Measurements from ENCODE around the gene EML6.

EML6 gene

GRCh38 chr2:54955358-54956110 lies 232.1 kb downstream of the EML6 start:
- Histone ChIP-seq H3K4me3 (ENCODE audit: low read depth in 1 of 2, low read length in 2 of 2) (no peak overlapping the region), H3K4me1 (ENCODE audit: insufficient read depth, low read length) (peaks cover 7% of the 10 kb centered on the region), H3K36me3 (ENCODE audit: insufficient read depth, low read length) (no peaks in the 10 kb centered on the region), H3K9ac (ENCODE audit: low read length) (no peak overlapping the region), H3K9me3 (ENCODE audit: low read length) (no peaks in the 10 kb centered on the region), H3K27me3 (ENCODE audit: control insufficient read depth in 1 of 2, insufficient read depth in 2 of 2, low read length in 2 of 2) (no peaks in the 10 kb centered on the region), H3K27ac (ENCODE audit: low read depth, low read length) (no peak overlapping the region)

GRCh38 chr2:54956111-54956627 lies 232.7 kb downstream of the EML6 start:
- H3K4me3 ChIP-seq (ENCODE audit: low read depth in 1 of 2, low read length in 2 of 2) = no peak overlapping the region
- no peak overlapping the region for H3K9ac ChIP-seq (ENCODE audit: low read length)
- no peaks in the 10 kb centered on the region for H3K36me3 ChIP-seq (ENCODE audit: insufficient read depth, low read length)
- no peaks in the 10 kb centered on the region for H3K27me3 ChIP-seq (ENCODE audit: control insufficient read depth in 1 of 2, insufficient read depth in 2 of 2, low read length in 2 of 2)
- peaks cover 7% of the 10 kb centered on the region for H3K4me1 ChIP-seq (ENCODE audit: insufficient read depth, low read length)
- no peak overlapping the region for H3K27ac ChIP-seq (ENCODE audit: low read depth, low read length)
- H3K9me3 ChIP-seq (ENCODE audit: low read length) = no peaks in the 10 kb centered on the region

- Histone ChIP-seq H3K36me3 (ENCODE audit: insufficient read depth, low read length) (no peaks in the 10 kb centered on the region), H3K4me1 (ENCODE audit: insufficient read depth, low read length) (peaks cover 7% of the 10 kb centered on the region), H3K27me3 (ENCODE audit: control insufficient read depth in 1 of 2, insufficient read depth in 2 of 2, low read length in 2 of 2) (no peaks in the 10 kb centered on the region), H3K9ac (ENCODE audit: low read length) (no peak overlapping the region), H3K27ac (ENCODE audit: low read depth, low read length) (no peak overlapping the region), H3K4me3 (ENCODE audit: low read depth in 1 of 2, low read length in 2 of 2) (no peak overlapping the region), H3K9me3 (ENCODE audit: low read length) (no peaks in the 10 kb centered on the region)
These were observed 234.0 kb downstream of the EML6 start for GRCh38 chr2:54957321-54957999.

- H3K9me3 ChIP-seq (ENCODE audit: low read length) = no peaks in the 10 kb centered on the region
- peaks cover 7% of the 10 kb centered on the region for H3K4me1 ChIP-seq (ENCODE audit: insufficient read depth, low read length)
- no peak overlapping the region for H3K4me3 ChIP-seq (ENCODE audit: low read depth in 1 of 2, low read length in 2 of 2)
- no peaks in the 10 kb centered on the region for H3K27me3 ChIP-seq (ENCODE audit: control insufficient read depth in 1 of 2, insufficient read depth in 2 of 2, low read length in 2 of 2)
- H3K27ac ChIP-seq (ENCODE audit: low read depth, low read length) = no peak overlapping the region
- no peaks in the 10 kb centered on the region for H3K36me3 ChIP-seq (ENCODE audit: insufficient read depth, low read length)
- H3K9ac ChIP-seq (ENCODE audit: low read length) = no peak overlapping the region
These were observed 235.4 kb downstream of the EML6 start for GRCh38 chr2:54958717-54959371.

GRCh38 chr2:54960164-54960563 lies 236.7 kb downstream of the EML6 start:
- no peaks in the 10 kb centered on the region for H3K36me3 ChIP-seq (ENCODE audit: insufficient read depth, low read length)
- no peaks in the 10 kb centered on the region for H3K27me3 ChIP-seq (ENCODE audit: control insufficient read depth in 1 of 2, insufficient read depth in 2 of 2, low read length in 2 of 2)
- no peaks in the 10 kb centered on the region for H3K9me3 ChIP-seq (ENCODE audit: low read length)
- no peak overlapping the region for H3K4me3 ChIP-seq (ENCODE audit: low read depth in 1 of 2, low read length in 2 of 2)
- no peak overlapping the region for H3K27ac ChIP-seq (ENCODE audit: low read depth, low read length)
- H3K4me1 ChIP-seq (ENCODE audit: insufficient read depth, low read length) = peaks cover 7% of the 10 kb centered on the region
- no peak overlapping the region for H3K9ac ChIP-seq (ENCODE audit: low read length)

GRCh38 chr2:54962511-54962910 lies 239.0 kb downstream of the EML6 start:
- H3K36me3 ChIP-seq (ENCODE audit: insufficient read depth, low read length) = no peaks in the 10 kb centered on the region
- H3K9me3 ChIP-seq (ENCODE audit: low read length) = no peaks in the 10 kb centered on the region
- no peaks in the 10 kb centered on the region for H3K4me1 ChIP-seq (ENCODE audit: insufficient read depth, low read length)
- H3K9ac ChIP-seq (ENCODE audit: low read length) = no peak overlapping the region
- H3K27me3 ChIP-seq (ENCODE audit: control insufficient read depth in 1 of 2, insufficient read depth in 2 of 2, low read length in 2 of 2) = no peaks in the 10 kb centered on the region
- H3K4me3 ChIP-seq (ENCODE audit: low read depth in 1 of 2, low read length in 2 of 2) = no peak overlapping the region
- no peak overlapping the region for H3K27ac ChIP-seq (ENCODE audit: low read depth, low read length)

- H3K36me3 ChIP-seq (ENCODE audit: insufficient read depth, low read length) = no peaks in the 10 kb centered on the region
- no peaks in the 10 kb centered on the region for H3K27me3 ChIP-seq (ENCODE audit: control insufficient read depth in 1 of 2, insufficient read depth in 2 of 2, low read length in 2 of 2)
- H3K4me3 ChIP-seq (ENCODE audit: low read depth in 1 of 2, low read length in 2 of 2) = no peak overlapping the region
- H3K9ac ChIP-seq (ENCODE audit: low read length) = no peak overlapping the region
- no peak overlapping the region for H3K27ac ChIP-seq (ENCODE audit: low read depth, low read length)
- H3K9me3 ChIP-seq (ENCODE audit: low read length) = no peaks in the 10 kb centered on the region
- no peaks in the 10 kb centered on the region for H3K4me1 ChIP-seq (ENCODE audit: insufficient read depth, low read length)
These were observed 239.5 kb downstream of the EML6 start for GRCh38 chr2:54962935-54963440.

- H3K9me3 ChIP-seq (ENCODE audit: low read length) = no peaks in the 10 kb centered on the region
- no peaks in the 10 kb centered on the region for H3K27me3 ChIP-seq (ENCODE audit: control insufficient read depth in 1 of 2, insufficient read depth in 2 of 2, low read length in 2 of 2)
- no peaks in the 10 kb centered on the region for H3K4me1 ChIP-seq (ENCODE audit: insufficient read depth, low read length)
- H3K36me3 ChIP-seq (ENCODE audit: insufficient read depth, low read length) = no peaks in the 10 kb centered on the region
- no peak overlapping the region for H3K9ac ChIP-seq (ENCODE audit: low read length)
- no peak overlapping the region for H3K4me3 ChIP-seq (ENCODE audit: low read depth in 1 of 2, low read length in 2 of 2)
- H3K27ac ChIP-seq (ENCODE audit: low read depth, low read length) = no peak overlapping the region
These were observed 240.0 kb downstream of the EML6 start for GRCh38 chr2:54963476-54963875.

- Histone ChIP-seq H3K4me3 (ENCODE audit: low read depth in 1 of 2, low read length in 2 of 2) (no peak overlapping the region), H3K9ac (ENCODE audit: low read length) (no peak overlapping the region), H3K4me1 (ENCODE audit: insufficient read depth, low read length) (no peaks in the 10 kb centered on the region), H3K9me3 (ENCODE audit: low read length) (no peaks in the 10 kb centered on the region), H3K36me3 (ENCODE audit: insufficient read depth, low read length) (no peaks in the 10 kb centered on the region), H3K27ac (ENCODE audit: low read depth, low read length) (no peak overlapping the region), H3K27me3 (ENCODE audit: control insufficient read depth in 1 of 2, insufficient read depth in 2 of 2, low read length in 2 of 2) (no peaks in the 10 kb centered on the region)
These were observed 240.8 kb downstream of the EML6 start for GRCh38 chr2:54964271-54964670.

- no peaks in the 10 kb centered on the region for H3K36me3 ChIP-seq (ENCODE audit: insufficient read depth, low read length)
- H3K27ac ChIP-seq (ENCODE audit: low read depth, low read length) = no peak overlapping the region
- no peak overlapping the region for H3K9ac ChIP-seq (ENCODE audit: low read length)
- H3K9me3 ChIP-seq (ENCODE audit: low read length) = no peaks in the 10 kb centered on the region
- H3K4me1 ChIP-seq (ENCODE audit: insufficient read depth, low read length) = no peaks in the 10 kb centered on the region
- H3K27me3 ChIP-seq (ENCODE audit: control insufficient read depth in 1 of 2, insufficient read depth in 2 of 2, low read length in 2 of 2) = no peaks in the 10 kb centered on the region
- no peak overlapping the region for H3K4me3 ChIP-seq (ENCODE audit: low read depth in 1 of 2, low read length in 2 of 2)
These were observed 241.4 kb downstream of the EML6 start for GRCh38 chr2:54964816-54965215.

- Histone ChIP-seq H3K27ac (ENCODE audit: low read depth, low read length) (no peak overlapping the region), H3K4me3 (ENCODE audit: low read depth in 1 of 2, low read length in 2 of 2) (no peak overlapping the region), H3K9me3 (ENCODE audit: low read length) (no peaks in the 10 kb centered on the region), H3K9ac (ENCODE audit: low read length) (no peak overlapping the region), H3K36me3 (ENCODE audit: insufficient read depth, low read length) (no peaks in the 10 kb centered on the region), H3K27me3 (ENCODE audit: control insufficient read depth in 1 of 2, insufficient read depth in 2 of 2, low read length in 2 of 2) (no peaks in the 10 kb centered on the region), H3K4me1 (ENCODE audit: insufficient read depth, low read length) (no peaks in the 10 kb centered on the region)
These were observed 242.0 kb downstream of the EML6 start for GRCh38 chr2:54965425-54965824.
